Omental fat pad (tissue), 4 donors: ENCODE measurements around the gene RNF121. TPM values are rescaled to one million over a fixed set of nuclear protein-coding genes. Genes with fewer than 3 reads are reported as not detected.

Experiments
- ATAC-seq: fragments of 150-250 bp; one replicate; pipeline ENCODE4 v1.9.1; 2016; ENCODE audit warnings: mild to moderate bottlenecking, moderate library complexity; ENCODE audit not compliant: low FRiP score
- DNase-seq: peaks from one replicate; pipeline ENCODE4 v3.0.0-alpha.2; 2019; ENCODE audit warnings: low spot score
- CTCF ChIP-seq, 3 donors: fragments of 450-650 bp; IDR thresholded peaks; one replicate each; pipeline ENCODE4 v1.5.1; 2016 to 2017; ENCODE audit warnings: antibody characterized with exemption in 3 of 3, mild to moderate bottlenecking in 3 of 3, moderate library complexity in 2 of 3
- total RNA-seq, 4 donors: library from RNA; depleted of rRNA; stranded (reverse); fragments of >200 nt; gene quantifications; one replicate each; pipeline ENCODE4 v1.1.0, GENCODE V29; 2016

RNF121 gene
- total RNA-seq, 4 donors from 2014 or later = 19.2 to 25.6 (median 23.7) TPM

DNA sequence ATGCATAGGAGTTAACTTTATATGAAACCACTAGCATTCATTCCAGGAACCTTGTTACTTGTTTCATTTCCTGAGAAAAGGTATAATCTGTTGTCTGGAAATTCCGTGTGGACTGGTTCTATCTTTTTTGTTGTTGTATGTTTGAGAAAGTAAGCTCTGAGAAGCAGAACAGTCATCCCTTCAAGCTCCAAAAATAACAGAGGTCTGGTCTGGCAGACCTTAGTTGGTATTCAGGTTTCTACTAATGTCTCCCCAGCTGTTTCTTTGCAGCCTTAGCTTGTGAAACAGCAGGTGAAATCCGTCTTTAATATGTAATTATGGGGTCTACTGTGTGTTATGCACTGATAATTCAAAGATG lies 2.4 kb downstream of the RNF121 start:
- DNase-seq = no peak
- no peak for ATAC-seq
- TF ChIP-seq CTCF (IDR thresholded peaks at IDR 0.05) = no peak

DNA sequence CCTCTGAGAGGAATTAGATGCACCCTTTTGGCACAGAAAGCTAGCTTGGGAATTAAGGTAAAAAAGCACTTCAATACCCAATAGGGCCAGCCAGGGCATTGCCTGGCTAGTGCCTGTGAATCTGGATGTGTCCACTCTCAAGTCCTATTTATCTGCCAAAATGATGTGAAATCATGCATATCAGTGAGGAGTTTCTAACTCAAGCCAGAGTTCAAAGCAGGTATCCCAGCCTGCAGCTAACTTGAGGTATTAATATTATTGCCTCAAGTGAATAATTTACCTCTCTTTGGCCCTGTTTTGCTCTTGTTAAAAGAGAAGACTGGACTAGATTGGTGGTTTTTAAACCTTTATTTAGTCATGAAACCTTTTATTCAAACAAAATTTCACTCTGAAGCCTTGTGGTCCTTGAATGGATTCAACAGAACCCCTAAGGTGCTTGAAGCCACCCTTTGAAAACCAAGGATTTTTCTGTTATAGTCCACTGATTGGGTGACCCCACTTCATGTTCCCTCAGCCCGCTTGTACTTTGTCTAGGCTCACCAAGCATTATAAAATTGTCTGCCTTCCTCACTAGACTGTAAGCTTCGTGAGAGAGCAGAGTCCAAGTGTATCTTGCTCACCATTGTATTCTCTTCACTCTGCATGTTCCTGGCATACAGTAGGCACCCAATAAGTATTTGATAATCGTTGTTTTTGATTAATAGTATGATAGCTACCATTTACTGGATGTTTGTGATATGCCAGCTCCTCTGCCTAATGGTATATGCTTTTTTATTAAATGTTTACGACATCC lies 4.5 kb downstream of the RNF121 start:
- DNase-seq (no peak), ATAC-seq (no peak)
- no peak for TF ChIP-seq CTCF (IDR thresholded peaks at IDR 0.05)

DNA sequence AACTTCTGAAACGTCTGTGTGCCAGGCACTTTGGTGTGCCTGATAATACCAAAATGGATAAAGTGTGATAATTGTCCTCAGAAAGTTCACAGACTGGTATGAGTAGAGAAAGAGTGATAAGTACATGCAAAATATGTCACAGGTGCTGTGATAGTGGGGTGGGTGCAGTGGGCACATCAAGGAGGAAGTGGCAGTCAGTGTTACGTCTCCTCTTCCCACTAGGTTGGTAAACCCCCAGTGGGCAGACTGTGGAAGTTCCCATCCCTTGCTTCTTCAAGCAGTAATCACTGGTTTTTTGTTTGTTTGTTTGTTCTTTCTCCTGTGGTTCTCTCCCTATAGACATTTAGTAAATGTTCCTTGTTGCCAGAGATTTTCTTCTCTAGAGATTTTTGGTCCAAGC lies 5.4 kb downstream of the RNF121 start:
- ATAC-seq (no peak), DNase-seq (no peak)
- TF ChIP-seq CTCF (IDR thresholded peaks at IDR 0.05) = no peak

DNA sequence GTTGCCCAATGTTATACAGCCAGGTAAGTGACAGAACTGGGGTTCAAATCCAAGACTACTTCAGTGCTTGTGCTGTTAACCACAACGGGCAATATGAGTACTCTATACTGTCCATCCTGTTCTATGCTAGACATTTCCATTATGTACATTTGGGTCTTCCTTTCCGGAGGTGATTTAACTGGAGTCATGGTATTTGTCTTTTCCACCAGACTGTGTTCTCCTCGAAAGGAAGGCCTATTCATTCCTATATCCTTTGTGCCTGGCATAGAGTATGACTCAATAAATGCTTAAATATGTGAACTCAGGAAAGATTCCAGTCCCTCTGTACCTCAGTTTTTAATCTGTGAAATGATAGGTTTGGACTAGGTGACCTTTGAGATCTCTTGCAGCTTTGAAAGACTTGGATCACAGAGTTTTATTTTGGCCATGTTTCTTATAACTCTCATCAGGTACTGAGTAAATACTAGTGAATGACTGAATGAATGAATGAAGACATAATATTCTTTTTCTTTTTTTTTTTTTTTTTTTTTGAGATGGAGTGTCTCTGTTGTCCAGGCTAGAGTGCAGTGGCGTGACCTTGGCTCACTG lies 6.6 kb downstream of the RNF121 start:
- DNase-seq (no peak), ATAC-seq (no peak)
- TF ChIP-seq CTCF (IDR thresholded peaks at IDR 0.05) = no peak

GRCh38 chr11:71936825-71937224 lies 8.0 kb downstream of the RNF121 start:
- ATAC-seq (no peak), DNase-seq (no peak)
- no peak for TF ChIP-seq CTCF (IDR thresholded peaks at IDR 0.05)

DNA sequence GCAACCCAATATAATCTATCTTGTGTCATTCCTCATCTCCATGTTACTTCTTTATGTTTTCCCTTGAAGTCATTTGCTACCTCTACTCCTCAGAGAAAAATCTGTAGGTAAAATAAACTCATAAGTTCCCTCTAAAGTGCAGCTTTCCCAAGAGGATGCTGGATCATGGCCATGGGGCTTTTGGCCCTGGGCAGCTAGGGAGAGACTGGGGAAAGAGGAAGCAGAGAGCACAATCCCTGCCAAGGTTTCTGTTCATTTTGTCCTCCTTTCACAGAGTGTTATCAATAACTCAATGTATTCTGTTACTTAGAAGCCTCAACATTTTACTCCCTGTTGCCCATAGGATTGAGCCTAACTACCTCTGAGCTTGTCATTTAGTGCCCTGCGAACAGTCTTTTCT lies 9.0 kb downstream of the RNF121 start:
- DNase-seq = no peak
- TF ChIP-seq CTCF (IDR thresholded peaks at IDR 0.05) = no peak
- no peak for ATAC-seq
